GM19099 (cell line): Measurements from ENCODE around the gene C11orf21.

Experiments
- POLR2A ChIP-seq: IDR thresholded peaks from 3 replicates; pipeline ENCODE4 v1.6.1; 2011; ENCODE audit warnings: low read depth; ENCODE audit not compliant: insufficient read length; ENCODE audit errors: extremely low read depth

Gene C11orf21

GRCh38 chr11:2313051-2313951 is 11.6 kb upstream of the C11orf21 start:
- no peak for TF ChIP-seq POLR2A

- TF ChIP-seq POLR2A: no peak
Observed at GRCh38 chr11:2312232-2313042, 10.7 kb upstream of the C11orf21 start.

GRCh38 chr11:2311353-2312133 is 9.8 kb upstream of the C11orf21 start:
- no peak for TF ChIP-seq POLR2A

- TF ChIP-seq POLR2A: no peak
Observed at GRCh38 chr11:2310786-2311352, 9.2 kb upstream of the C11orf21 start.

- TF ChIP-seq POLR2A: no peak
Observed at GRCh38 chr11:2310073-2310785, 8.5 kb upstream of the C11orf21 start.

GRCh38 chr11:2309251-2310072 is 7.7 kb upstream of the C11orf21 start:
- no peak for TF ChIP-seq POLR2A

- no peak for TF ChIP-seq POLR2A
Observed at GRCh38 chr11:2308713-2309112, 7.0 kb upstream of the C11orf21 start.

GRCh38 chr11:2307501-2308331 is 6.0 kb upstream of the C11orf21 start:
- no peak for TF ChIP-seq POLR2A

- TF ChIP-seq POLR2A: no peak
Observed at GRCh38 chr11:2306877-2307500, 5.3 kb upstream of the C11orf21 start.

GRCh38 chr11:2306452-2306823 is 4.7 kb upstream of the C11orf21 start:
- no peak for TF ChIP-seq POLR2A

GRCh38 chr11:2305788-2306451 is 4.2 kb upstream of the C11orf21 start:
- no peak for TF ChIP-seq POLR2A
